DLD1 (cell line): ENCODE data around the gene PRR14.

ENCODE experiments used
- in situ Hi-C: cut with HindIII; loops from 2 replicates; pipeline ENCODE4 v1.10.0; 2017; ENCODE audit warnings: low sequenced_read_pairs

PRR14 gene

GRCh38 chr16:30628628-30629540 lies 21.9 kb upstream of the PRR14 start:
- in situ Hi-C loops, result loop anchor here (25.0 kb wide), 1 partner anchor 217 kb away; the partner anchor contains the start of gene ZNF771

GRCh38 chr16:30632454-30632853 lies 18.3 kb upstream of the PRR14 start:
- in situ Hi-C loops, result loop anchor here (25.0 kb wide), 1 partner anchor 220 kb away; the partner anchor contains the start of gene ZNF771

GRCh38 chr16:30633526-30633925 lies 17.2 kb upstream of the PRR14 start:
- in situ Hi-C loops, result loop anchor here (25.0 kb wide), 1 partner anchor 221 kb away; the partner anchor contains the start of gene ZNF771

- in situ Hi-C loops, result loop anchor here (25.0 kb wide), 1 partner anchor 224 kb away; the partner anchor contains the start of gene ZNF771
Measured at GRCh38 chr16:30636599-30636998, 14.2 kb upstream of the PRR14 start.

GRCh38 chr16:30637139-30637538 lies 13.6 kb upstream of the PRR14 start:
- in situ Hi-C loops, result loop anchor here (25.0 kb wide), 1 partner anchor 225 kb away; the partner anchor contains the start of gene ZNF771

GRCh38 chr16:30637944-30638343 lies 12.8 kb upstream of the PRR14 start:
- in situ Hi-C loops, result loop anchor here (25.0 kb wide), 1 partner anchor 226 kb away; the partner anchor contains the start of gene ZNF771

- in situ Hi-C loops, result loop anchor here (25.0 kb wide), 1 partner anchor 229 kb away; the partner anchor contains the start of gene ZNF771
Measured at GRCh38 chr16:30641378-30641982, 9.3 kb upstream of the PRR14 start.

GRCh38 chr16:30644334-30644830 lies 6.4 kb upstream of the PRR14 start:
- in situ Hi-C loops, result loop anchor here (25.0 kb wide), 1 partner anchor 232 kb away; the partner anchor contains the start of gene ZNF771

GRCh38 chr16:30645727-30646126 lies 5.0 kb upstream of the PRR14 start:
- in situ Hi-C loops, result loop anchor here (25.0 kb wide), 1 partner anchor 233 kb away; the partner anchor contains the start of gene ZNF771

- in situ Hi-C loops, result loop anchor here (25.0 kb wide), 1 partner anchor 235 kb away; the partner anchor contains the start of gene ZNF771
Measured at GRCh38 chr16:30647274-30647571, 3.5 kb upstream of the PRR14 start.

GRCh38 chr16:30649725-30650368 lies 913 bp upstream of the PRR14 start:
- in situ Hi-C loops, result loop anchor here (25.0 kb wide), 1 partner anchor 238 kb away; the partner anchor contains the start of gene ZNF771

GRCh38 chr16:30651124-30652004 lies 604 bp downstream of the PRR14 start:
- in situ Hi-C loops, result no loop called here

GRCh38 chr16:30652005-30652296 lies 1.2 kb downstream of the PRR14 start:
- in situ Hi-C loops, result no loop called here

GRCh38 chr16:30652718-30653117 lies 2.0 kb downstream of the PRR14 start:
- in situ Hi-C loops, result no loop called here

- in situ Hi-C loops, result no loop called here
Measured at GRCh38 chr16:30654856-30655255, 4.1 kb downstream of the PRR14 start.

- in situ Hi-C loops, result no loop called here
Measured at GRCh38 chr16:30655815-30656347, 5.1 kb downstream of the PRR14 start.

GRCh38 chr16:30656388-30656787 lies 5.6 kb downstream of the PRR14 start:
- in situ Hi-C loops, result no loop called here

GRCh38 chr16:30656974-30657865 lies 6.5 kb downstream of the PRR14 start:
- in situ Hi-C loops, result no loop called here
